Mucosa of descending colon (tissue), 3 donors: ENCODE measurements around the gene ETS1. TPM values are rescaled to one million over a fixed set of nuclear protein-coding genes. Genes with fewer than 3 reads are reported as not detected.

Experiments
- ATAC-seq: fragments of 200-7000 bp; cut with Tn5 transposase; one replicate; pipeline ENCODE4 v1.9.1; 2020; ENCODE audit warnings: mild to moderate bottlenecking, moderate library complexity
- DNase-seq, 3 donors: peaks; one replicate each; pipeline ENCODE4 v3.0.0-alpha.2; 2020
- H3K36me3 ChIP-seq: fragments of 200-600 bp; one replicate; pipeline ENCODE4 v1.8.0; 2021; ENCODE audit warnings: low read depth, mild to moderate bottlenecking
- H3K4me1 ChIP-seq: fragments of 200-600 bp; one replicate; pipeline ENCODE4 v1.8.0; 2021; ENCODE audit warnings: low read depth, mild to moderate bottlenecking
- H3K4me3 ChIP-seq: fragments of 200-600 bp; one replicate; pipeline ENCODE4 v1.8.0; 2021; ENCODE audit warnings: mild to moderate bottlenecking
- H3K9me3 ChIP-seq: fragments of 200-600 bp; one replicate; pipeline ENCODE4 v1.8.0; 2021; ENCODE audit warnings: mild to moderate bottlenecking
- intact Hi-C, 2 donors: fragments of 100-400 bp; cut with DNase I in 1 of 2; cut with micrococcal nuclease in 1 of 2; formaldehyde crosslinking; loops; one replicate each; pipeline versions ENCODE4 v1.11.0 to v1.11.1; 2022; cut with DNase I, micrococcal nuclease
- total RNA-seq, 3 donors: library from RNA; stranded (reverse); fragmentation: NEBNext Ultra II Directional in 2 of 3; extraction: Animal tissue kit (Norgen Biotek cat#: 25700) in 2 of 3; gene quantifications; one replicate each; pipeline versions ENCODE4 v1.2.1 to v1.2.4, GENCODE V29; 2021 to 2023
- TF ChIP-seq, protein P1 (sequence below): fragments of 200-600 bp; IDR thresholded peaks from one replicate; pipeline ENCODE4 v1.8.0; 2022; ENCODE audit warnings: antibody characterized with exemption, mild to moderate bottlenecking
- donor health status: DM: no; HTN: no; CAD: no; lungs with moderate emphysema.
- donor health status: DM: no; HTN: no; CAD: no.
- donor health status: DM: no; HTN: yes; CAD: no.

The ETS1 gene
- total RNA-seq, 3 donors from 2014 or later: 36.5 to 41.2 (median 38.6) TPM

DNA sequence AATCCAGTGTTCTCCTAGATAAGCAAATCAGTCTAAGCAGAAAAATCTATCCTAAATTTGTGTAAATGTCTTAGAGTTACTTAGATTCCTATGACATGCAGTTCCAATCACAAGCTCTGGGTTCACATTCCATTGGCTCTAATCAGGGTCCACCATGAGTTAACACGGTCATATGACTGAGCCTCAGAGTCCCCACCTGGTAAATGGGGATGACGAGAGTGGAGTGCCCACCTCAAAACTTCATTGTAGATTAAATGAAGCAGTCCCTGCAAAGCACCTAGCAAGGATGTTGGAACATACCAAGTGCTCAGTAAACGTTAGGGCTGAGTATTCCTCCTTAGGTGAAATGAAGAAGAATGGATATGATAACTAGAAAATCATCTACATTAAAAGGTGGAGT lies 3.1 kb downstream of the ETS1 start:
- Histone ChIP-seq H3K9me3 (no peaks in the 10 kb centered on the region), H3K36me3 (no peaks in the 10 kb centered on the region), H3K4me1 (no peaks in the 10 kb centered on the region), H3K4me3 (no peak overlapping the region)
- ATAC-seq (no peak), DNase-seq (no peak)
- intact Hi-C loops: no loop called here
- TF ChIP-seq, protein P1, sequence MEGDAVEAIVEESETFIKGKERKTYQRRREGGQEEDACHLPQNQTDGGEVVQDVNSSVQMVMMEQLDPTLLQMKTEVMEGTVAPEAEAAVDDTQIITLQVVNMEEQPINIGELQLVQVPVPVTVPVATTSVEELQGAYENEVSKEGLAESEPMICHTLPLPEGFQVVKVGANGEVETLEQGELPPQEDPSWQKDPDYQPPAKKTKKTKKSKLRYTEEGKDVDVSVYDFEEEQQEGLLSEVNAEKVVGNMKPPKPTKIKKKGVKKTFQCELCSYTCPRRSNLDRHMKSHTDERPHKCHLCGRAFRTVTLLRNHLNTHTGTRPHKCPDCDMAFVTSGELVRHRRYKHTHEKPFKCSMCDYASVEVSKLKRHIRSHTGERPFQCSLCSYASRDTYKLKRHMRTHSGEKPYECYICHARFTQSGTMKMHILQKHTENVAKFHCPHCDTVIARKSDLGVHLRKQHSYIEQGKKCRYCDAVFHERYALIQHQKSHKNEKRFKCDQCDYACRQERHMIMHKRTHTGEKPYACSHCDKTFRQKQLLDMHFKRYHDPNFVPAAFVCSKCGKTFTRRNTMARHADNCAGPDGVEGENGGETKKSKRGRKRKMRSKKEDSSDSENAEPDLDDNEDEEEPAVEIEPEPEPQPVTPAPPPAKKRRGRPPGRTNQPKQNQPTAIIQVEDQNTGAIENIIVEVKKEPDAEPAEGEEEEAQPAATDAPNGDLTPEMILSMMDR: no peak

DNA sequence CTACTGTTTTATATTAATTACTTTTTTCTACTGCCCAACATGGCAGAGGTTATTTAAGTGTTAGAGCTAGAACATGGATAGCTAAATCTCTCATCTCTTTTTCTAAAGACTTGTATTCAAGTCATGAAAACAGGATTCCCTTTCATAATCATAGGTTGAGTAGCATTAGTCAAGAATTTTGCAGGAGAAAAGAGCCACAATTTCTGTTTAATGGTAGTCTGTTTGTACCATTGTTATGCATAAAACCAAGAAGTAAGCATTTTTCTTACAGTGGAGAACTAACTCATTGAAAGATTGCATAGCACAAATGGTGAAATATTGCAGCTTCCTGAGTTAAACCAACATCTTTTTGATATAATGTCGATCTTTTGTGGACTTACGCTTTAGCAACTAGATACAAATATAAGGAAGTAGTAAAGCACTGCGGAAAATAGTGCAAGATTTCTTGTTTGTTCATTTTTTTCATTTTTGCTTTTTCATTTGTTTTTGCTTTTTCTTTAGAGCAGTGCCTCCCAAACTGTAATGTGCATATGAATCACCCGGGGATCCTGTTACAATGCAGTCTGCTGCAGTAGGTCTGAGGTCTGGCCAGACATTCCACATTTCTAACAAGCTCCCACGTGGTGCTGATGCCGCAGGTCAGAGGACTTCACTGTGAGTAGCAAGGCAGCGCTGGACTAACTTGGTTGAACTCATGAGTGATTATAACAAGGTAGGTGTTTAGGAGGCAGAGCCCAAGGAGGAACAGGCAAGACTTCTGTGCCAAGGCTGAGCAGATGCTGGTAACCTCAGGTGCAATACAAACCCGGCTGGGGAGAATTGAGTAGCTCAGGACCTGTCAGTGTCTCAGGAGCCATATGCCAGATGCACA lies 4.6 kb downstream of the ETS1 start:
- Histone ChIP-seq H3K4me3 (no peak overlapping the region), H3K4me1 (no peaks in the 10 kb centered on the region), H3K36me3 (no peaks in the 10 kb centered on the region), H3K9me3 (no peaks in the 10 kb centered on the region)
- peak; percentile 37 for ATAC-seq
- intact Hi-C loops: no loop called here
- TF ChIP-seq, protein P1: no peak
- DNase-seq: no peak

DNA sequence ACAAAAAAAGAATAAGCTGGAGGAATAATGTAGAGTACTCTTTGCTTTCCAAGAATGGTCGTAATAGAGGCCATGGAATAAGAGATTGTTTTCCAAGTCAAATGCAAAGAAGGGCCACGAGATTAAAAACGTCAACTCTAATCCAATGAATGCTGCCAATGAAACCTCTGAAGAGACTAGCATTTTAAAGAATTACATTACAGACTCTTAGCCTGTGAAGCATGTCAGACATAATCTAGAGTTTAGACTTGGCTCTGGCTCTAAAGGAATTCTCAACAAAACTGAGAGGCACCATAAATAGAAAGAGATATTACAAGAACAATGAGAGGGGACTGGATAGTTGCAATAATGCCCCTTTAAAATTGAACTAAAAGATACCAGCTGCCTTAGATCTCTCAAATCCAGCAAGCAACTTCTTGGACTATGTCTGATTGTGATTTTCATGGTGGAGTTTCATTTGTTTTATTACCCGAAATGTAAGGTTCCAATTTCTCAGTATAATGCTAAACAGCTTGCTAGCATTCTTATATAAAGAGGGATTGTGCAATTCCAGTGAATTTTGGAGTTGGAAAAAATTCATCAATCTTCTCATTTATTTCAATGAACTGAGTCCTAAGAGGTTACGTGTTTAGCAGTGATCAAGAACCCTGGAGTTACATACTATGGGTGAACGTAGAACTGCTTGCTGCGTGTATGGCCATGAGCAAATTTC lies 5.6 kb downstream of the ETS1 start:
- Histone ChIP-seq H3K36me3 (no peaks in the 10 kb centered on the region), H3K4me3 (no peak overlapping the region), H3K4me1 (peaks cover under 1% of the 10 kb centered on the region), H3K9me3 (no peaks in the 10 kb centered on the region)
- ATAC-seq (no peak), DNase-seq (no peak)
- intact Hi-C loops: no loop called here
- TF ChIP-seq, protein P1: no peak

DNA sequence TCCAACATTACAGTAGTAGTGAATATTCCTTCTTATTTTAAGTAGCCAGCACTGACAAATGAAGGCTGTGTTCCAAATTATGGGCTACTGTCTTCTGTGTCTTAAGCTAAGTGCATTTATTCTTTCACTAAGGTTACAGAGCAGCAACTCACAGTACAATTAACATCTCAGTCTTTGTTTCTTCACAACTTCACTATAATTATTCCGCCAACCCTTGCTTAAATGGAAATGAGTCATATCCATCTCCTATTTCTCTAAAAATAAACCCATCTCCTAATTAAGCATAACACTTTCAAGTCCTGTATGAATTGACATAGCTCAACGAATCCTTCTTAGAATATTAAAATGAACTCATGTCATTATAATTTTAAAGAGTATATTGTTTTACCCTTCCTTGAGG lies 6.7 kb downstream of the ETS1 start:
- TF ChIP-seq, protein P1: no peak
- no peaks in the 10 kb centered on the region for H3K9me3 ChIP-seq
- intact Hi-C loops: no loop called here
- H3K4me1 ChIP-seq: peaks cover 7% of the 10 kb centered on the region
- DNase-seq (no peak), ATAC-seq (no peak)
- no peak overlapping the region for H3K4me3 ChIP-seq
- no peaks in the 10 kb centered on the region for H3K36me3 ChIP-seq

DNA sequence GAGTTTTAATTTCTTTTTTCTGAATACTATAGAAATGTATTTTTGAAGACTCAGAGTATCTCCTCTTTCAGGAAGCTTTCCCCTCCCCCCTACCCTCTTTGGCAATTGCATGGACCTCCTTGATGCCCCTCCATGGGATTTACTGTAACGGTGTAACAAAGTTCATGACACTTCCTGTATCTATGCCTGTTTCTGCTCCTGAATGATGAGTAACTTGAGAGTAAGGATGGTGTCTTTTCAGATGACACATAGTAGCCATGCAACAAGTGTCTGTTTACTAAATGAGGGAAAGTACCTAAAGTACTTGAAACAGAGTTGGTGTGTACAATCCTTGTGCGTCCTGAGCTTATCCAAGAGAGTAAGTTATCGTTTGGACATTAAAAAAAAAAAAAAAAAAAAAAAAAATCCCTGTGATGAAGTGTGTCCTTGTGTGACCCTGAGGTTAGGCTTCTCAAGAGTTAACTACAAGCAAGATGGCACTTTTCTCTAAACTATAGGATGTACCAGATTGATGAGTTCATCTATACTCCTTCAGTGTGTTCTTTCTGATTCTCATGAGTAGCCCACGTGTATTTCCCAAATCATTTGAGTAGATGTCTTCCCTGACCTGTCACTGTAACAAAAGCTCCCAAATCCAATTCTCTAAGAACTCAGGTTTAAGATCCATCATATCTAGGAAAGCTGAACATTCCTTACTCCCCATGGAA lies 7.4 kb downstream of the ETS1 start:
- no peaks in the 10 kb centered on the region for H3K36me3 ChIP-seq
- peaks cover 10% of the 10 kb centered on the region for H3K4me1 ChIP-seq
- H3K4me3 ChIP-seq: no peak overlapping the region
- DNase-seq (no peak), ATAC-seq (peak; percentile 22)
- intact Hi-C loops: no loop called here
- TF ChIP-seq, protein P1: no peak
- H3K9me3 ChIP-seq: no peaks in the 10 kb centered on the region
